Thymus (tissue), 11 donors: ENCODE results near the gene ADIRF. TPM values are rescaled to one million over a fixed set of nuclear protein-coding genes. Genes with fewer than 3 reads are reported as not detected.
A peak's percentile ranks its signal among the peaks of the same experiment; 100 is the strongest.
"Not testable (repeated sequence)": the region's sequence is repeated elsewhere in the genome, so short reads cannot be mapped to it uniquely, and the experiment has no call there.

ENCODE experiments used
- DNase-seq, 9 donors: peaks; one replicate each; pipeline ENCODE4 v3.0.0-alpha.2; 2013; ENCODE audit warnings: low spot score in 9 of 9, low read depth in 6 of 9, missing footprints in 1 of 9
- H3K27ac ChIP-seq, 2 donors: one replicate each; pipeline ENCODE4 v1.5.1; 2013; ENCODE audit warnings: control low read depth in 1 of 2, low read depth in 1 of 2, low read length in 1 of 2, mild to moderate bottlenecking in 1 of 2, moderate library complexity in 1 of 2
- H3K27me3 ChIP-seq, 2 donors: one replicate each; pipeline ENCODE4 v1.5.1; 2013; ENCODE audit warnings: low read length in 1 of 2; ENCODE audit not compliant: control insufficient read depth in 2 of 2, insufficient read depth in 1 of 2
- H3K36me3 ChIP-seq, 2 donors: one replicate each; pipeline ENCODE4 v1.5.1; 2013; ENCODE audit warnings: low read length in 1 of 2, mild to moderate bottlenecking in 1 of 2, moderate library complexity in 1 of 2; ENCODE audit not compliant: control insufficient read depth in 2 of 2, insufficient read depth in 2 of 2
- H3K4me1 ChIP-seq, 2 donors: one replicate each; pipeline ENCODE4 v1.5.1; 2013; ENCODE audit warnings: low read length in 2 of 2; ENCODE audit not compliant: control insufficient read depth in 2 of 2, insufficient read depth in 2 of 2
- H3K4me3 ChIP-seq, 2 donors: one replicate each; pipeline ENCODE4 v1.5.1; 2013; ENCODE audit warnings: low read length in 2 of 2, control low read depth in 1 of 2, mild to moderate bottlenecking in 1 of 2
- H3K9me3 ChIP-seq, 2 donors: one replicate each; pipeline ENCODE4 v1.5.1; 2013; ENCODE audit warnings: low read length in 1 of 2, mild to moderate bottlenecking in 1 of 2; ENCODE audit not compliant: control insufficient read depth in 2 of 2, insufficient read depth in 1 of 2
- WGBS: extraction: QIAGEN DNeasy Blood & Tissue Kit; methylation state at CpG from one replicate; pipeline ENCODE4 v1.1.7; 2013; 5-methylcytosine and 5-hydroxymethylcytosine counted together
- polyA plus RNA-seq: library from polyadenylated mRNA; stranded (reverse); fragments of 200-250 nt; gene quantifications from one replicate; pipeline ENCODE4 v1.2.3, GENCODE V29; 2013
- total RNA-seq: library from RNA; stranded (reverse); fragments of 120-200 nt; gene quantifications from one replicate; pipeline ENCODE4 v1.2.4, GENCODE V29; 2013
- donor health status: healthy.

The ADIRF gene
- total and polyA plus RNA-seq, 2 donors, result 23.8 to 196 TPM

DNA sequence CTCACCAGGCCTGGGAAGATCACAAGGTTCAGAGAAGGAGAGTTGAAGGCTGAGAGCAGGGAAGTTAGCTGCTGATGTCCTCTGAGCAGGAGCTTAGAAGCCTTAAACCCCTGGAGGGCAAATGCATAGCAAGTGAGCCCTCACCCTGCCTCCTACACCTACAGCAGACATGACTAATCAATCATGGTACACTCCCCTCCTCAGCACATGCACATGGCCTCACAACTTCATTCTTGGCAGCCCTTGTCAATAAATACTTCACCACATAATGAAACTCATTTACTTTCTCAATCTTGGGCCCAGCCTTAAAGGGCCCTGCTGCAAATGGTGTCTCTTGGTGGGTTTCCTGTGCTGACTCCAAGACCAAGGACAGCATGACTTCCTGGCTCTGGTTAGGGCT is 23.8 kb upstream of the ADIRF start:
- Histone ChIP-seq H3K4me3 (no peak overlapping the region), H3K9me3 (no peaks in the 10 kb centered on the region), H3K27me3 (peaks cover 0 to 2% of the 10 kb centered on the region in 2 donors), H3K36me3 (no peaks in the 10 kb centered on the region), H3K27ac (no peak overlapping the region), H3K4me1 (peaks cover 0 to 6% of the 10 kb centered on the region in 2 donors)
- no peak for DNase-seq

DNA sequence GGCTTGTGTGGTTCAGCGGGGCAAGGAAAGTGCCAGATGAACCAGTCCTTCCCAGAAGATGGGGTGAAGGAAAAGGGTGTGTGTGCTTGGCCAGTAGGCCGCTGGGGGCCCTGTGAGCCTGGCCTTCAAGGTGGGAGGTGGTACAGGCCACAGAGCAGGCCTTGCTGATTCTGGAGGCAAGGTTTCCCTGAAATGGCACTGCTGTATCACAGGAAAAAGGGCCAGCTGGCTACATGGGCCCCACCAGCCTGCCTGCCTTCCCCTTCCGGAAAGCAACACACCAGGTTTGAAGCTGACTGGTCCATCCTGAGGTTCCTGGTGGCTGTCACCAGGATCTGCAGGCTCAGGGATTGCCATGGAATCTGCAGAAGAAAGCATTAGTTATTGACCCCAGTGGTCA is 23.4 kb upstream of the ADIRF start:
- Histone ChIP-seq H3K27ac (no peak overlapping the region), H3K4me1 (peaks cover 0 to 5% of the 10 kb centered on the region in 2 donors), H3K36me3 (no peaks in the 10 kb centered on the region), H3K4me3 (no peak overlapping the region), H3K9me3 (no peaks in the 10 kb centered on the region), H3K27me3 (peaks cover 0 to 2% of the 10 kb centered on the region in 2 donors)
- no peak for DNase-seq
- WGBS, result over 99% methylated on average over 3 of the region's 3 CpGs

DNA sequence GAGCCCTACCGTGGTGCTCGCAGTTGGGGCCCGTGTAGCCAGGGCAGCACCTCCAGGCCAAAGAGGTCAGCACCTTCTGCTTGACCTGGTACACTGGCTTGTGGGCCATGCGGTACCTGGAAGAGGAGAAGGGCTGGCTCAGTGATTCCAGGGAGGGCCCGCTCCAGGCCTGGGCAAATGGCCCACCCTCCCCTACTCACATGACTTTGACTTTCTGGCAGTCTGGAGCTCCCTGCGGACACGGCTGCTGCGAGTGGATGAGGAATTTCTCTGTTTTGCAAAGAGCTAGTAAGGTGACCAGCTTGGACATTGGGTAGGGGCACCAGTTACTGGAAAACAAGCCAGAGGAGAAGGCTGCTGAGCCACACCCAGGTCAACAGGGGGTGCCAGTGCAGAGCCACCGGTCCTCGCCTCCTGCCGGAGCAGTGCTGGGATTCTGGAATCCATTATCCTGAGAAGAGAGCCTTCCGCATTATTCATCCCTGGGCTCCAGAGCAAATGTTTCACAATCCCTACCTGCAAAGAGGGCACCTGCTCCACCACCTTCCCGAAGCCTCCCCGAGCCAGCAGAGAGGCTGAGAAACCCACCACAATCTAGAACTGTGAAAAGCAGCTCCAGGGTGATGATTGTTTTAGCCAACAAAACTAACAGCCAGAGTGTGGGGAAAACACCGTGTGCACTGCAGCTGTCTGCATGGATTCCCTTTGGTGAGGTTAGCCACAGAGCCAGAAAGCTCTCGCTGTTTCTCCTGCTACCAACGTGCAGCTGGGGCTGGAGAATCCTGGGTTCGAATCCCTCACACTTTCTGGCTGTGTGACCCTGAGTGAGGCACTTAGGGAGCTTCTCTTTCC is 22.7 kb upstream of the ADIRF start:
- 73% methylated on average over 18 of the region's 18 CpGs for WGBS

DNA sequence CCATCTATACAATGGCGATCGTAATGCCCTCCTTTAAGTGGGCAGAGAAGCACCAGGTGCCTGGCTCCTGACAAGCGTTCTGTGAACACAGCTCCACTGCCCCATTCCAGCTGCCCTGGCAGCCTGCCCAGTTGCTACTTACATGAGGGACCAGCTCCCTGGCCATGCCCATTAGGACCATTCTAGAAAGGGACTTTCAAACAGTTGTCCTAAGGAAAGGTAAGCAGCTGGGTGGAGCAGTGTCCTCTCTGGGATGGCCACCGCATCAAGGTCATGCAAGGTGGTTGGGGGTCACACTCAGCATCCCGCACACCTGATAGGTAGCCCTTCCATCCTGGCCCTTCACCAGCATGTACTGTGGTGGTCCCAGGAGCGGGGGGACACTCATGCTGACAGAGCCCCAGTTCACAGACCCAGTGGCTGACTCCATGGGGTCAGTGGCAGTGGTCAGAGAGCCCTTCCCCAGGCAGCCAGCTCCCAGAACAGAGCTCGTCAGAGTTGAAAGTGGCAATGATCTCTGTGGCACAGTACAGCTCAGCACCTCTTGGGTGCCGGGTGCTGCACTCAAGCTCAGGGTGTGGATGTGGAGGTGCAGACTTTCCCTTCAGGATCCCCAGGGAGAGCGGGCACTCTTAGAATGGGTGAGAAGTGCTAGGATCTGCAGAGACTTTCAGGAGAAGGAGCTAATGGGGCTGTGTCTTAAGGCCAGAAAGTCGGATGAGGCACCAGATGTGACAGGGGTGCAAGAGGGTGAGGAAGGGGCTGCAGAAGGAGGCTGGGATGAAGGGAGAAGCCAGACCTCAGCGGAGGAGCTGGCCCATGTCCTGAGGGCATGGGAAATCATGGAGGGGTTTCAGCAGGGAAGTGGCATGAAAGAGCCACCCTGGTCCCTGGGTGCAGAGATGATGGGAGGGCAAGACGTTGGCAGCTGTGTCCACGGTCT is 21.8 kb upstream of the ADIRF start:
- Histone ChIP-seq H3K4me1 (peaks cover 0 to 7% of the 10 kb centered on the region in 2 donors), H3K36me3 (no peaks in the 10 kb centered on the region), H3K4me3 (no peak overlapping the region), H3K9me3 (no peaks in the 10 kb centered on the region), H3K27ac (no peak overlapping the region), H3K27me3 (peaks cover 0 to 2% of the 10 kb centered on the region in 2 donors)
- DNase-seq, result no peak
- WGBS, result 94% methylated on average over 13 of the region's 13 CpGs

More for the DNA sequence above, 22.7 kb upstream of the ADIRF start:
- no peak overlapping the region for H3K27ac ChIP-seq
- peak in 1 of 9 donors; percentile 41 for DNase-seq
- H3K9me3 ChIP-seq, result no peaks in the 10 kb centered on the region
- peaks cover 0 to 2% of the 10 kb centered on the region in 2 donors for H3K27me3 ChIP-seq
- H3K4me3 ChIP-seq, result no peak overlapping the region
- peaks cover 0 to 5% of the 10 kb centered on the region in 2 donors for H3K4me1 ChIP-seq
- H3K36me3 ChIP-seq, result no peaks in the 10 kb centered on the region

DNA sequence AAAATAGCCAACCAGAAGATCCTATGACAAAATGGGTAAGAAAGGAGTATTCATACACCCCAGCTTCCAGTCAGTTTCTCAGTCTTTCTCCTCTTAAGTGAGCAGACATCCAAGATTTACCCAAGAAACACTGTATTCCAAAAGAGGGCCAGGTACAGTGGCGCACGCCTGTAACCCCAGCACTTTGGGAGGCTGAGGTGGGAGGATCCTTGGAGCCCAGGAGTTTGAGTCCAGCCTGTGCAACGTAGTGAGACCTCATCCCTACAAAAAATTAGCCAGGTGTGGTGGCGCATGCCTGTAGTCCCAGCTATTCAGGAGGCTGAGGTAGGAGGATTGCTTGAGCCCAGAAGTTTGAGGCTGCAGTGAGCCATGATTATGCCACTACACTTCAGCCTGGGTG is 20.5 kb upstream of the ADIRF start:
- H3K4me3 ChIP-seq, H3K9me3 ChIP-seq, H3K27ac ChIP-seq, H3K36me3 ChIP-seq, DNase-seq, H3K4me1 ChIP-seq, H3K27me3 ChIP-seq: not testable (repeated sequence)
- WGBS, result 97% methylated on average over 4 of the region's 4 CpGs

DNA sequence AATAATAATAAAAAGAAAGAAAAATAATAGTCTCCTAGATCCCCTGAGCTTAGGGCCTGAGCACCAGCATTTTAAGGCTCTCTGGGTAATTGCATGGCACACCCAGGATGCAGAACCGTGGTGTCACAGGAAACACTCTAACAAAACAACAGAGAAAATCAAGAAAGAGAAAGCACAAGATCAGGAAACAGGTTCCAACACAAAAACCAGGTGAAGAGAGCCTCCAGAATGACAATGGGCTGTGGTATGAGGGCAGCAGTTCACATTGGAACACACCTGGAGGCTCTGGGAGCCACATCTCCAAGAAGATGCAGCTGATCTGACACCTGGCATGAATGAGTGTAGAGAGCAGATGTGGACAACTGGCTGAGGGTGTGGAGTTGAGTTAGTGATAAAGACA is 17.9 kb upstream of the ADIRF start:
- Histone ChIP-seq H3K4me3 (no peak overlapping the region), H3K4me1 (peaks cover 0 to 10% of the 10 kb centered on the region in 2 donors), H3K27me3 (peaks cover 0 to 5% of the 10 kb centered on the region in 2 donors), H3K9me3 (peaks cover 0 to 8% of the 10 kb centered on the region in 2 donors), H3K36me3 (no peaks in the 10 kb centered on the region), H3K27ac (peak overlapping the region in 1 of 2 donors; percentile 57)
- WGBS, result 40% methylated on average over 1 of the region's 1 CpG
- peak in 1 of 9 donors; percentile 47 for DNase-seq

DNA sequence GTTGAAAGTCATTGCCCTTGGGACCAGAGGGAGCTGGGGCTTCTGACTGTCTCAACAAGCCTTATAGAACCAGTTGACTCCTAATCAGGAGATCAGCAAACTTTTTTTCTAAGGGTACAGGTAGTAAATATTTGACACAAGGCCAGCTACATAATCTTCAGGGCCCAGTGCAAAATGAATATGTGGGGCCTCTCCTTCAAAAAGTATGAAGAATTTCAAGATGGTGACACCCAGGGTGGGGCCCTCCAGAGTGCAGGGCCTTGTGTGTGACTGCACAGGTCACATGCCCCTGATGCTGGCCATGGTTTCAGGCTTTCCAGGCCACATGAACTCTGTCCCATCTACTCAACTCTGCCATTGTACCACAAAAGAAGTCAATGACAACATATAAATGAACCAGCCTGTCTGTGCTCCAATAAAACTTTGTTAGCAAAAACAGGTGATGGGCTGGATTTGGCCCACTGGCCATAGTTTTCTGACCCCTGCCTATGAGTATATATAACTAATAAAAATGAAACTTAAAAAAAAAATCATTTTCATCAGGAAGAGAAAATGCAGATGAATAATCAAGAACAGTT is 17.0 kb upstream of the ADIRF start:
- no peak for DNase-seq
- Histone ChIP-seq H3K4me3 (no peak overlapping the region), H3K27me3 (peaks cover 0 to 3% of the 10 kb centered on the region in 2 donors), H3K4me1 (peaks cover 0 to 6% of the 10 kb centered on the region in 2 donors), H3K27ac (no peak overlapping the region), H3K36me3 (no peaks in the 10 kb centered on the region), H3K9me3 (peaks cover 0 to 8% of the 10 kb centered on the region in 2 donors)

DNA sequence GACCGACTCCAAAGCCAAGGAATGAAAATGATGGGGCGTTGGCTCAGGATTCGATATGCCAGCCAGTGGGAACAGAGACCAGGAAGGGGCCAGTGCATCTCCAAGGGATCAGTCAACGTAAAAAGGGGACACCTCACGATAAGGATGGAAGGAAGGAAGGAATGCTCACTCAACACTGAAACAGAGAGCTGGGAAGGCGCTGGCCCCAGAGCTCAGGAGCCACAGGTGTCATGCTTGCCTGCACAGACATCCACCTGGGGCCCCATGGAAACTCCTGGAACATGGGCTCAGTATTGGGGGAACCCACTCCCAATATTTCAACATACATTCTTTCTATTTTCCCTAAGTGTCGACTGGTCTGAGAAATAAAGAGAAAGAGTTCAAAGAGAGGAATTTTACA is 16.2 kb upstream of the ADIRF start:
- peaks cover 0 to 6% of the 10 kb centered on the region in 2 donors for H3K4me1 ChIP-seq
- H3K9me3 ChIP-seq, result peaks cover 0 to 8% of the 10 kb centered on the region in 2 donors
- no peak for DNase-seq
- H3K27me3 ChIP-seq, result peaks cover 0 to 3% of the 10 kb centered on the region in 2 donors
- H3K4me3 ChIP-seq, result no peak overlapping the region
- no peaks in the 10 kb centered on the region for H3K36me3 ChIP-seq
- WGBS, result 89% methylated on average over 7 of the region's 7 CpGs
- no peak overlapping the region for H3K27ac ChIP-seq
